MM.1S (cell line): Measurements from ENCODE around the gene SLC24A3.

ENCODE experiments used
- DNase-seq: peaks from one replicate; pipeline ENCODE4 v3.0.0-alpha.2; 2015
- H2AFZ ChIP-seq: fragments of 300-600 bp; sonication (generic); 2 replicates; pipeline ENCODE4 v1.6.0; 2016; ENCODE audit warnings: antibody characterized with exemption, low read length
- H3F3A ChIP-seq: fragments of 300-600 bp; sonication (generic); 2 replicates; pipeline ENCODE4 v1.6.1; 2016; ENCODE audit warnings: mild to moderate bottlenecking, antibody characterized with exemption, low read length, moderate library complexity, mixed read lengths; ENCODE audit not compliant: insufficient read depth
- H3K27ac ChIP-seq: fragments of 300-600 bp; sonication (generic); 2 replicates; pipeline ENCODE4 v1.5.1; 2016; ENCODE audit warnings: mild to moderate bottlenecking, low read length
- H3K27me3 ChIP-seq: fragments of 300-600 bp; sonication (generic); replicated peaks from 2 replicates; pipeline ENCODE4 v1.6.0; 2016; ENCODE audit warnings: low read length; ENCODE audit not compliant: insufficient read depth
- H3K36me3 ChIP-seq: fragments of 300-600 bp; sonication (generic); replicated peaks from 2 replicates; pipeline ENCODE4 v1.6.1; 2016; ENCODE audit warnings: mild to moderate bottlenecking, low read length, mixed read lengths; ENCODE audit not compliant: insufficient read depth
- H3K4me1 ChIP-seq: fragments of 300-600 bp; sonication (generic); 2 replicates; pipeline ENCODE4 v1.6.1; 2016; ENCODE audit warnings: low read length, mixed read lengths
- H3K4me2 ChIP-seq: fragments of 300-600 bp; sonication (generic); 2 replicates; pipeline ENCODE4 v1.6.0; 2016; ENCODE audit warnings: low read depth, low read length
- H3K4me3 ChIP-seq: fragments of 300-600 bp; sonication (generic); 2 replicates; pipeline ENCODE4 v1.5.1; 2016; ENCODE audit warnings: low read length, mixed read lengths
- H3K79me2 ChIP-seq: fragments of 300-600 bp; sonication (generic); 2 replicates; pipeline ENCODE4 v1.6.1; 2016; ENCODE audit warnings: mixed run types, low read length, mixed read lengths
- H3K9ac ChIP-seq: fragments of 300-600 bp; sonication (generic); 2 replicates; pipeline ENCODE4 v1.6.1; 2016; ENCODE audit warnings: low read length, mixed read lengths
- H3K9me2 ChIP-seq: fragments of 300-600 bp; sonication (generic); replicated peaks from 2 replicates; pipeline ENCODE4 v1.6.1; 2016; ENCODE audit warnings: mild to moderate bottlenecking, low read length, mixed read lengths; ENCODE audit not compliant: insufficient read depth
- H3K9me3 ChIP-seq: fragments of 300-600 bp; sonication (generic); replicated peaks from 2 replicates; pipeline ENCODE4 v1.6.1; 2016; ENCODE audit warnings: mild to moderate bottlenecking, low read length, mixed read lengths; ENCODE audit not compliant: insufficient read depth
- H4K20me1 ChIP-seq: fragments of 300-600 bp; sonication (generic); 2 replicates; pipeline ENCODE4 v1.6.1; 2016; ENCODE audit warnings: mild to moderate bottlenecking, low read length, moderate library complexity, mixed read lengths; ENCODE audit not compliant: insufficient read depth
- CTCF ChIP-seq: fragments of 300-600 bp; sonication (generic); IDR thresholded peaks from 2 replicates; pipeline ENCODE4 v1.5.1; 2016; ENCODE audit warnings: antibody characterized with exemption, low read length, mixed read lengths
- EZH2 ChIP-seq: fragments of 300-600 bp; sonication (generic); optimal IDR thresholded peaks from 2 replicates; pipeline ENCODE3; 2017; ENCODE audit warnings: low read depth, mild to moderate bottlenecking, antibody characterized with exemption, low read length, mixed read lengths
- EZH2phosphoT487 ChIP-seq: fragments of 300-600 bp; sonication (generic); IDR thresholded peaks from 2 replicates; pipeline ENCODE4 v1.6.1; 2018; ENCODE audit warnings: antibody characterized with exemption, low read length

The SLC24A3 gene

DNA sequence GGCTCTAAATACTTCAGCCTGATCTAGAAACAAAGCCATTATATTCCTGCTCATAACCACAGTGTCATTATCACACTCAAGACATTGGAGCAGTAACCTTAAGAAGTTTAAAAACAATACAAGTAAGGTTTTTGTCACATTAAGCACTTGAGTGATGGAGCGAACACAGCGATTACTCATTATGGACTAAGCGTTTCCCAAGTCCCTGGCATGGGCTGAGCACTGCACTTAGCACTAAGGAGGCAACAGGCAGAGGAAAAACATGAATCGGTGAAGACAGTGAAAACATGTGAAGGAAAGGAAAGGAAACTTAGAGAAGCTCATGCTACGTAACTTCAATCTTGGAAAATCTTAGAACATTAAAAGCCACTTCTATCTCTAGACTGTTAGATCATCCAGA, 108.7 kb downstream of the SLC24A3 start:
- no peaks in the 10 kb centered on the region for H3K27me3 ChIP-seq
- no peaks in the 10 kb centered on the region for H3K9me2 ChIP-seq
- H3K4me2 ChIP-seq: no peak overlapping the region
- H3K9ac ChIP-seq: no peak overlapping the region
- no peak overlapping the region for H2AFZ ChIP-seq
- H3K27ac ChIP-seq: no peak overlapping the region
- H3K9me3 ChIP-seq: no peaks in the 10 kb centered on the region
- TF ChIP-seq EZH2phosphoT487 (no peak), CTCF (no peak), EZH2 (no peak)
- no peaks in the 10 kb centered on the region for H3K79me2 ChIP-seq
- H3K4me3 ChIP-seq: no peak overlapping the region
- no peaks in the 10 kb centered on the region for H3K36me3 ChIP-seq
- peaks cover 11% of the 10 kb centered on the region for H3K4me1 ChIP-seq
- DNase-seq: no peak
- H3F3A ChIP-seq: no peaks in the 10 kb centered on the region; the same call in 1 of the 2 replicates
- no peaks in the 10 kb centered on the region for H4K20me1 ChIP-seq

DNA sequence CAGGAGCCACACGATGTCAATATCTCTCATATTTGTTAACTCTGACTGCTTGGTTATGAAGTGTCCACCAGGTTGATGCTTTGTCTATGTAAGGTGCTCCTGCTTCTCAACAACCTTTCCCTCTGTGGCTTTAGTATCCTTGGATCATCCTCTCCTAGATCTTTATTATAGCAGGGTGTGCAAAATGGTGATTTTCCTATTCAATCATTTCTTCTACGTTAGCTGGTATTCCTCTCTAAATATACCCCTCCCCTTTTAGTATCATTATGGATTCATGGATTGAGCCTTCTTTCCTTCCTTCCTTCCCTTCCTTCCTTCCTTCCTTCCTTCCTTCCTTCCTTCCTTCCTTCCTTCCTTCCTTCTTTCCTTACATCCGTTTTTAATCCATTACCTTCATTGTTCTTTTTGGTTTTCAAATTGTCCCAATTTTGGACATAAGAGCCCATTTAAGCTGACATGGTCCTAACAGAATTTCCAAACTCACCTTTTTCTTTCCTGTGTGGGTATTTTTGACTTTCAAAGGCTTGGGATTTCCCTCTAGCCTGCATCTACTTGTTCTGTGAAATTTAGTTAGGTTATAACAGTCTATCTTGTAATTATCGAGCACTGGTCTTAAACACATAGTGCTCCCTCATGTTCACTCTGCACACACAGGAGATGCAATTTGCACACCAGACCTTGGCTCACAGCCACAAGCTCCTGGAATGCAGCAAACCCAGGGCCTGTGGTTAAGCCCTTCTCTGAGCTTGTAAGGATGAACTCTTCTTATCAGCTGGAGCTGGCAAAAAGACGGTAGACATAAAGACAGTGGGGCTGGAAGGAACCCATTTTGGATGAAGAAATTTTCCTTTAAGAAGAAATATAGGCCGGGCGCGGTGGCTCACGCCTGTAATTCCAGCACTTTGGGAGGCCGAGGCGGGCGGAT, 109.9 kb downstream of the SLC24A3 start:
- Histone ChIP-seq H3K9me3 (no peaks in the 10 kb centered on the region), H3K4me2 (no peak overlapping the region), H3F3A (no peaks in the 10 kb centered on the region; the same call in 1 of the 2 replicates), H2AFZ (no peak overlapping the region), H3K4me1 (peaks cover 8% of the 10 kb centered on the region), H4K20me1 (no peaks in the 10 kb centered on the region), H3K9ac (no peak overlapping the region), H3K36me3 (no peaks in the 10 kb centered on the region), H3K27ac (no peak overlapping the region), H3K4me3 (no peak overlapping the region), H3K79me2 (no peaks in the 10 kb centered on the region), H3K9me2 (no peaks in the 10 kb centered on the region), H3K27me3 (no peaks in the 10 kb centered on the region)
- DNase-seq: no peak
- no peak for TF ChIP-seq CTCF

- H3F3A ChIP-seq: no peaks in the 10 kb centered on the region
- no peak for DNase-seq
- no peak for TF ChIP-seq EZH2
- no peak for TF ChIP-seq CTCF
- no peak for TF ChIP-seq EZH2phosphoT487
These were observed 115.0 kb downstream of the SLC24A3 start for GRCh38 chr20:19327401-19327800.

More at GRCh38 chr20:19327401-19327800, 115.0 kb downstream of the SLC24A3 start:
- Histone ChIP-seq H3K4me1 (no peaks in the 10 kb centered on the region), H3K9me2 (no peaks in the 10 kb centered on the region), H3K4me2 (no peak overlapping the region), H3K9ac (no peak overlapping the region), H3K36me3 (no peaks in the 10 kb centered on the region), H4K20me1 (no peaks in the 10 kb centered on the region), H3K79me2 (no peaks in the 10 kb centered on the region), H3K9me3 (no peaks in the 10 kb centered on the region), H2AFZ (no peak overlapping the region), H3K27ac (no peak overlapping the region), H3K4me3 (no peak overlapping the region), H3K27me3 (no peaks in the 10 kb centered on the region)
